Neural cell (in vitro differentiated cells): ENCODE results near the gene KEL. TPM values are rescaled to one million over a fixed set of nuclear protein-coding genes. Genes with fewer than 3 reads are reported as not detected.

Experiments
- H2AFZ ChIP-seq: fragments of 200-600, 300-800 bp; sonication (generic), shearing (Covaris generic); 2 replicates; pipeline ENCODE4 v1.6.0; 2014; ENCODE audit warnings: low read depth, mild to moderate bottlenecking, antibody characterized with exemption, low read length, moderate library complexity
- H3F3A ChIP-seq: fragments of 200-600 bp; shearing (Covaris generic); 2 replicates; pipeline ENCODE4 v1.6.1; 2016; ENCODE audit warnings: mild to moderate bottlenecking, moderate library complexity, mixed read lengths, antibody characterized with exemption, low read length; ENCODE audit not compliant: insufficient read depth, poor library complexity, severe bottlenecking
- H3K27ac ChIP-seq: fragments of 200-600, 300-800 bp; sonication (generic), shearing (Covaris generic); 2 replicates; pipeline ENCODE4 v1.5.1; 2014; ENCODE audit warnings: mild to moderate bottlenecking, low read length, moderate library complexity
- H3K27me3 ChIP-seq: fragments of 300-800, 200-600 bp; sonication (generic), shearing (Covaris generic); 2 replicates; pipeline ENCODE4 v1.6.0; 2014; ENCODE audit warnings: mild to moderate bottlenecking, low read depth, low read length, moderate library complexity; ENCODE audit not compliant: insufficient read depth
- H3K36me3 ChIP-seq: fragments of 300-800, 200-600 bp; sonication (generic), shearing (Covaris generic); 2 replicates; pipeline ENCODE4 v1.5.1; 2014; ENCODE audit warnings: mild to moderate bottlenecking, antibody characterized with exemption, low read length, moderate library complexity; ENCODE audit not compliant: insufficient read depth
- H3K4me2 ChIP-seq: fragments of 300-800, 200-600 bp; sonication (generic), shearing (Covaris generic); 2 replicates; pipeline ENCODE4 v1.6.0; 2014; ENCODE audit warnings: mild to moderate bottlenecking, low read length
- H3K4me3 ChIP-seq: fragments of 300-800, 200-600 bp; sonication (generic), shearing (Covaris generic); 2 replicates; pipeline ENCODE4 v1.5.1; 2014; ENCODE audit warnings: mild to moderate bottlenecking, low read length, moderate library complexity
- H3K79me2 ChIP-seq: fragments of 200-600 bp; shearing (Covaris generic); replicated peaks from 2 replicates; pipeline ENCODE4 v1.6.0; 2014; ENCODE audit warnings: mild to moderate bottlenecking, low read length, moderate library complexity; ENCODE audit not compliant: insufficient read depth
- H3K9ac ChIP-seq: fragments of 300-800, 200-600 bp; sonication (generic), shearing (Covaris generic); 2 replicates; pipeline ENCODE4 v1.6.1; 2016; ENCODE audit warnings: mild to moderate bottlenecking, low read length, mixed read lengths
- H3K9me2 ChIP-seq: fragments of 200-600 bp; shearing (Covaris generic); 2 replicates; pipeline ENCODE4 v1.6.1; 2016; ENCODE audit warnings: mild to moderate bottlenecking, low read length, mixed read lengths; ENCODE audit not compliant: insufficient read depth
- H3K9me3 ChIP-seq: fragments of 200-600, 300-800 bp; sonication (generic), shearing (Covaris generic); 2 replicates; pipeline ENCODE4 v1.6.1; 2016; ENCODE audit warnings: mild to moderate bottlenecking, mixed run types, low read length, moderate library complexity, mixed read lengths
- H4K20me1 ChIP-seq: fragments of 200-600 bp; shearing (Covaris generic); 2 replicates; pipeline ENCODE4 v1.6.1; 2016; ENCODE audit warnings: mild to moderate bottlenecking, mixed run types; ENCODE audit not compliant: insufficient read depth
- EP300 ChIP-seq: fragments of 450-650 bp; conservative IDR thresholded peaks from 2 replicates; pipeline ENCODE4 v1.6.1; 2014; ENCODE audit warnings: antibody characterized with exemption, mild to moderate bottlenecking, moderate library complexity; ENCODE audit not compliant: poor library complexity, severe bottlenecking
- EZH2 ChIP-seq: fragments of 200-600, 300-800 bp; shearing (Covaris generic), sonication (generic); IDR thresholded peaks from 2 replicates; pipeline ENCODE4 v1.6.1; 2014; ENCODE audit warnings: antibody characterized with exemption, low read length, borderline replicate concordance, mild to moderate bottlenecking; ENCODE audit not compliant: insufficient read depth, poor library complexity, severe bottlenecking
- MXI1 ChIP-seq: fragments of 450-650 bp; conservative IDR thresholded peaks from 2 replicates; pipeline ENCODE4 v1.6.1; 2014; ENCODE audit warnings: antibody characterized with exemption, mild to moderate bottlenecking; ENCODE audit not compliant: poor library complexity, severe bottlenecking
- POLR2AphosphoS5 ChIP-seq: IDR thresholded peaks from 2 replicates; pipeline ENCODE4 v1.6.1; 2012
- RAD21 ChIP-seq: fragments of 450-650 bp; conservative IDR thresholded peaks from 2 replicates; pipeline ENCODE4 v1.6.1; 2014; ENCODE audit warnings: antibody characterized with exemption, mild to moderate bottlenecking, moderate library complexity
- SMC3 ChIP-seq: fragments of 450-650 bp; conservative IDR thresholded peaks from 2 replicates; pipeline ENCODE4 v1.6.1; 2014; ENCODE audit warnings: antibody characterized with exemption, mild to moderate bottlenecking, moderate library complexity; ENCODE audit not compliant: poor library complexity
- TAF1 ChIP-seq: IDR thresholded peaks from 2 replicates; pipeline ENCODE4 v1.6.1; 2012; ENCODE audit warnings: low read depth
- polyA plus RNA-seq: library from polyadenylated mRNA; depleted of rRNA; stranded (reverse); fragments of >200 nt; gene quantifications from 2 replicates; pipeline ENCODE4 v1.2.3, GENCODE V29; 2014
- TF ChIP-seq, protein P1 (sequence below): IDR thresholded peaks from 2 replicates; pipeline ENCODE4 v1.6.1; 2012; ENCODE audit warnings: borderline replicate concordance
- TF ChIP-seq, protein P2 (sequence below): fragments of 450-650 bp; IDR thresholded peaks from 2 replicates; pipeline ENCODE4 v1.5.1; 2014; ENCODE audit warnings: antibody characterized with exemption, mild to moderate bottlenecking, moderate library complexity; ENCODE audit not compliant: poor library complexity, severe bottlenecking

KEL gene
- polyA plus RNA-seq, 1 donor from 2014 or later = 2.2 TPM

DNA sequence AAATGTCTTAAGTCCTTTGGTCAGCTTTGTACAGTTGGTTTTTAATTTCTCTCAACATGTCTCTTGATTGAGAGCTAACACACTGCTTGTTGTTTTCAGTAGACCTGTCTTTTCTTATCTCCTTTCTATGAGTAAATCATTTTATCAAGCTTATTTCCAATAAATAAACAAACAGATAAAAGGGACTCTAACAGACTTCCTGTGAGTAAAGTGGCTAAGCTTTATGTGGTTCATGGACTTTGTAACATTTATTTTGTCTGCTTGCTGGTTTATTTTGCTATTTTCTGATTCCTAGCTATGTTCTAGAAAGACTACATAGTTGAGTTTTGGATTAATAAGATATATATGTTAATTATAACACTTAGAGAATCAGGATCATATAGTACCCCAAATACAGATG is 37.6 kb upstream of the KEL start:
- H3K4me3 ChIP-seq = no peak overlapping the region
- no peak for TF ChIP-seq EP300
- no peak for TF ChIP-seq TAF1
- TF ChIP-seq RAD21 = no peak
- TF ChIP-seq, protein P1, sequence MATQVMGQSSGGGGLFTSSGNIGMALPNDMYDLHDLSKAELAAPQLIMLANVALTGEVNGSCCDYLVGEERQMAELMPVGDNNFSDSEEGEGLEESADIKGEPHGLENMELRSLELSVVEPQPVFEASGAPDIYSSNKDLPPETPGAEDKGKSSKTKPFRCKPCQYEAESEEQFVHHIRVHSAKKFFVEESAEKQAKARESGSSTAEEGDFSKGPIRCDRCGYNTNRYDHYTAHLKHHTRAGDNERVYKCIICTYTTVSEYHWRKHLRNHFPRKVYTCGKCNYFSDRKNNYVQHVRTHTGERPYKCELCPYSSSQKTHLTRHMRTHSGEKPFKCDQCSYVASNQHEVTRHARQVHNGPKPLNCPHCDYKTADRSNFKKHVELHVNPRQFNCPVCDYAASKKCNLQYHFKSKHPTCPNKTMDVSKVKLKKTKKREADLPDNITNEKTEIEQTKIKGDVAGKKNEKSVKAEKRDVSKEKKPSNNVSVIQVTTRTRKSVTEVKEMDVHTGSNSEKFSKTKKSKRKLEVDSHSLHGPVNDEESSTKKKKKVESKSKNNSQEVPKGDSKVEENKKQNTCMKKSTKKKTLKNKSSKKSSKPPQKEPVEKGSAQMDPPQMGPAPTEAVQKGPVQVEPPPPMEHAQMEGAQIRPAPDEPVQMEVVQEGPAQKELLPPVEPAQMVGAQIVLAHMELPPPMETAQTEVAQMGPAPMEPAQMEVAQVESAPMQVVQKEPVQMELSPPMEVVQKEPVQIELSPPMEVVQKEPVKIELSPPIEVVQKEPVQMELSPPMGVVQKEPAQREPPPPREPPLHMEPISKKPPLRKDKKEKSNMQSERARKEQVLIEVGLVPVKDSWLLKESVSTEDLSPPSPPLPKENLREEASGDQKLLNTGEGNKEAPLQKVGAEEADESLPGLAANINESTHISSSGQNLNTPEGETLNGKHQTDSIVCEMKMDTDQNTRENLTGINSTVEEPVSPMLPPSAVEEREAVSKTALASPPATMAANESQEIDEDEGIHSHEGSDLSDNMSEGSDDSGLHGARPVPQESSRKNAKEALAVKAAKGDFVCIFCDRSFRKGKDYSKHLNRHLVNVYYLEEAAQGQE = no peak
- no peak for TF ChIP-seq EZH2
- no peak for TF ChIP-seq MXI1
- TF ChIP-seq SMC3 = no peak
- no peak for TF ChIP-seq POLR2AphosphoS5
- TF ChIP-seq, protein P2, sequence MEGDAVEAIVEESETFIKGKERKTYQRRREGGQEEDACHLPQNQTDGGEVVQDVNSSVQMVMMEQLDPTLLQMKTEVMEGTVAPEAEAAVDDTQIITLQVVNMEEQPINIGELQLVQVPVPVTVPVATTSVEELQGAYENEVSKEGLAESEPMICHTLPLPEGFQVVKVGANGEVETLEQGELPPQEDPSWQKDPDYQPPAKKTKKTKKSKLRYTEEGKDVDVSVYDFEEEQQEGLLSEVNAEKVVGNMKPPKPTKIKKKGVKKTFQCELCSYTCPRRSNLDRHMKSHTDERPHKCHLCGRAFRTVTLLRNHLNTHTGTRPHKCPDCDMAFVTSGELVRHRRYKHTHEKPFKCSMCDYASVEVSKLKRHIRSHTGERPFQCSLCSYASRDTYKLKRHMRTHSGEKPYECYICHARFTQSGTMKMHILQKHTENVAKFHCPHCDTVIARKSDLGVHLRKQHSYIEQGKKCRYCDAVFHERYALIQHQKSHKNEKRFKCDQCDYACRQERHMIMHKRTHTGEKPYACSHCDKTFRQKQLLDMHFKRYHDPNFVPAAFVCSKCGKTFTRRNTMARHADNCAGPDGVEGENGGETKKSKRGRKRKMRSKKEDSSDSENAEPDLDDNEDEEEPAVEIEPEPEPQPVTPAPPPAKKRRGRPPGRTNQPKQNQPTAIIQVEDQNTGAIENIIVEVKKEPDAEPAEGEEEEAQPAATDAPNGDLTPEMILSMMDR = no peak

DNA sequence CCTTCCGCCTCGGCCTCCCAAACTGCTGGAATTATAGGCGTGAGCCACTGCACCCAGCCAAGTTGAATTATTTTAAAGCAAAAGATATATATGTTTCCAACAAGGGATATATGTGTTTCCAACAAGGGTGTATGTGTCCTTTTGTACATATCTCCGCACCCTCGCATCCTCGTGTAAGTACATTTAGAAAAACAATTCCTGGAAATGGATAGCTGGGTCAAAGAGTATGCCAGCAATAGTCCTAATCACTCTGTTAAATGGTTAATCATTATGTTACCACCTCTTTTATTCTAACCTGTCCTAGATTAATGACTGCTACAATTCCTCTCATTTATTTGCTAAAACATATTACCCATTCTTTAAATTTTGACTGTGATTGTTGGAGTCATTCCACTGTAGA is 36.8 kb upstream of the KEL start:
- Histone ChIP-seq H3K4me3 (no peak overlapping the region), H3K79me2 (no peaks in the 10 kb centered on the region), H3K36me3 (no peaks in the 10 kb centered on the region), H4K20me1 (no peaks in the 10 kb centered on the region), H3K9me2 (no peaks in the 10 kb centered on the region), H3K9me3 (no peaks in the 10 kb centered on the region), H2AFZ (no peak overlapping the region), H3K27me3 (no peaks in the 10 kb centered on the region), H3K9ac (no peak overlapping the region), H3K4me2 (no peak overlapping the region), H3F3A (no peaks in the 10 kb centered on the region), H3K27ac (no peak overlapping the region)
- TF ChIP-seq POLR2AphosphoS5 = no peak
- TF ChIP-seq TAF1 = no peak
- TF ChIP-seq SMC3 = no peak
- TF ChIP-seq EZH2 = no peak
- TF ChIP-seq, protein P1 = no peak
- TF ChIP-seq RAD21 = no peak
- no peak for TF ChIP-seq EP300
- no peak for TF ChIP-seq MXI1
- TF ChIP-seq, protein P2 = no peak

More for the DNA sequence above, 37.6 kb upstream of the KEL start:
- no peak overlapping the region for H3K9ac ChIP-seq
- no peaks in the 10 kb centered on the region for H3K9me3 ChIP-seq
- no peak overlapping the region for H2AFZ ChIP-seq
- H3K27me3 ChIP-seq = no peaks in the 10 kb centered on the region
- no peaks in the 10 kb centered on the region for H3K9me2 ChIP-seq
- no peaks in the 10 kb centered on the region for H3K79me2 ChIP-seq
- H3F3A ChIP-seq = no peaks in the 10 kb centered on the region
- H4K20me1 ChIP-seq = no peaks in the 10 kb centered on the region
- no peak overlapping the region for H3K4me2 ChIP-seq
- H3K36me3 ChIP-seq = no peaks in the 10 kb centered on the region
- no peak overlapping the region for H3K27ac ChIP-seq
